Endothelial cell of umbilical vein (primary cell): ENCODE measurements around the gene P4HB. TPM values are rescaled to one million over a fixed set of nuclear protein-coding genes. Genes with fewer than 3 reads are reported as not detected.

Experiments used
- BruUV-seq: library from RNA; stranded (reverse); fragments of 400-500 nt; replicated peaks from 2 replicates; lab custom pipeline; 2021; lab: Mats Ljungman, UMichigan
- CTCF ChIA-PET: fragments of 300-600, 350-600 bp; sonication (Branson Sonifier 250); formaldehyde crosslinking; loops from one replicate; lab custom pipeline; 2021; ENCODE audit warnings: antibody characterized with exemption, inconsistent platforms; lab: Charles Lee
- POLR2A ChIA-PET: fragments of 300-600, 350-600 bp; sonication (Branson Sonifier 250); formaldehyde crosslinking; loops from one replicate; lab custom pipeline; 2021; ENCODE audit warnings: antibody characterized with exemption, inconsistent platforms; lab: Charles Lee
- DNase-seq: peaks from one replicate; pipeline ENCODE4 v3.0.0-alpha.2; 2011; ENCODE audit warnings: low read depth, low spot score
- FAIRE-seq: peaks from 2 replicates; lab custom pipeline; 2011; peaks lifted over from hg19 to GRCh38; lab: Jason Lieb, UNC
- H2AFZ ChIP-seq: 2 replicates; pipeline ENCODE4 v1.6.0; 2012; ENCODE audit warnings: low read depth, low read length, control low read depth, inconsistent platforms
- H3K27ac ChIP-seq: 2 replicates; pipeline ENCODE4 v1.5.1; 2011; ENCODE audit warnings: low read depth, mild to moderate bottlenecking, control low read depth, low read length, moderate library complexity; ENCODE audit not compliant: insufficient read depth
- H3K27me3 ChIP-seq, 2 experiments: 2 replicates each; pipeline versions ENCODE4 v1.6.0 to v1.6.1; 2011; ENCODE audit warnings: low read length in 2 of 2, mixed read lengths in 1 of 2; ENCODE audit not compliant: control insufficient read depth in 2 of 2, insufficient read depth in 2 of 2
- H3K36me3 ChIP-seq, 2 experiments: 2 replicates in 1 of 2; 3 replicates in 1 of 2; pipeline ENCODE4 v1.5.1; 2011; ENCODE audit warnings: low read length in 2 of 2, mild to moderate bottlenecking in 1 of 2, moderate library complexity in 1 of 2; ENCODE audit not compliant: control insufficient read depth in 2 of 2, insufficient read depth in 2 of 2; ENCODE audit errors: extremely low read depth in 1 of 2
- H3K4me1 ChIP-seq: 3 replicates; pipeline ENCODE4 v1.5.1; 2011; ENCODE audit warnings: mild to moderate bottlenecking, low read length; ENCODE audit not compliant: control insufficient read depth, insufficient read depth; ENCODE audit errors: extremely low read depth
- H3K4me2 ChIP-seq: 2 replicates; pipeline ENCODE4 v1.6.1; 2011; ENCODE audit warnings: low read length, control low read depth, mixed read lengths; ENCODE audit not compliant: insufficient read depth
- H3K4me3 ChIP-seq, 3 experiments: fragments of 200-600 bp in 1 of 3; sonication (generic), shearing (Covaris generic) in 1 of 3; replicated peaks in 1 of 3; 2 replicates each; pipeline ENCODE4 v1.5.1; 2011 to 2016; ENCODE audit warnings: control low read depth in 3 of 3, low read length in 3 of 3, mild to moderate bottlenecking in 2 of 3, inconsistent platforms in 1 of 3, low read depth in 1 of 3, moderate library complexity in 1 of 3; ENCODE audit not compliant: insufficient read depth in 1 of 3
- H3K79me2 ChIP-seq: 2 replicates; pipeline ENCODE4 v1.6.0; 2012; ENCODE audit warnings: low read length, inconsistent platforms; ENCODE audit not compliant: control insufficient read depth, insufficient read depth
- H3K9ac ChIP-seq: replicated peaks from 2 replicates; pipeline ENCODE3; 2011; ENCODE audit warnings: low read length, control low read depth; ENCODE audit not compliant: insufficient read depth; ENCODE audit errors: extremely low read depth
- H3K9me1 ChIP-seq: replicated peaks from 3 replicates; pipeline ENCODE4 v1.6.0; 2011; ENCODE audit warnings: mild to moderate bottlenecking, low read length; ENCODE audit not compliant: control insufficient read depth, insufficient read depth; ENCODE audit errors: extremely low read depth
- H3K9me3 ChIP-seq: replicated peaks from 2 replicates; pipeline ENCODE4 v1.5.1; 2012; ENCODE audit warnings: low read length, inconsistent platforms; ENCODE audit not compliant: control insufficient read depth, insufficient read depth
- H4K20me1 ChIP-seq: replicated peaks from 2 replicates; pipeline ENCODE3; 2011; ENCODE audit warnings: mild to moderate bottlenecking, low read length; ENCODE audit not compliant: control insufficient read depth, insufficient read depth; ENCODE audit errors: extremely low read depth
- CTCF ChIP-seq, 2 donors: IDR thresholded peaks; 1 replicate in 1 of 2; 2 replicates in 1 of 2; pipeline ENCODE4 v1.5.1; 2011; ENCODE audit warnings: low read length in 2 of 2, mild to moderate bottlenecking in 2 of 2, moderate library complexity in 2 of 2, control low read depth in 1 of 2, inconsistent platforms in 1 of 2, low read depth in 1 of 2; ENCODE audit not compliant: insufficient read depth in 1 of 2; ENCODE audit errors: extremely low read depth in 1 of 2
- EZH2 ChIP-seq: IDR thresholded peaks from 2 replicates; pipeline ENCODE4 v1.6.1; 2012; ENCODE audit warnings: borderline replicate concordance, low read depth, mild to moderate bottlenecking, moderate library complexity, low read length, inconsistent platforms; ENCODE audit not compliant: severe bottlenecking
- FOS ChIP-seq: IDR thresholded peaks from 2 replicates; pipeline ENCODE4 v1.6.1; 2011; ENCODE audit warnings: mild to moderate bottlenecking, low read length, moderate library complexity, borderline replicate concordance; ENCODE audit not compliant: insufficient read depth
- GATA2 ChIP-seq: IDR thresholded peaks from 2 replicates; pipeline ENCODE4 v1.7.0; 2011; ENCODE audit warnings: low read depth, mild to moderate bottlenecking, moderate library complexity, mixed read lengths, low read length; ENCODE audit not compliant: insufficient read length, insufficient read depth
- JUN ChIP-seq: IDR thresholded peaks from 2 replicates; pipeline ENCODE4 v1.6.1; 2011; ENCODE audit warnings: borderline replicate concordance, low read depth; ENCODE audit not compliant: insufficient read length, insufficient read depth
- MAX ChIP-seq: IDR thresholded peaks from 2 replicates; pipeline ENCODE4 v1.6.1; 2011; ENCODE audit not compliant: insufficient read depth, insufficient read length
- MYC ChIP-seq: IDR thresholded peaks from one replicate; pipeline ENCODE4 v1.6.1; 2011; ENCODE audit warnings: mild to moderate bottlenecking, low read depth, low read length
- POLR2A ChIP-seq: IDR thresholded peaks from 2 replicates; pipeline ENCODE4 v1.6.1; 2012; ENCODE audit warnings: low read depth, mild to moderate bottlenecking, control low read depth, low read length
- POLR2AphosphoS5 ChIP-seq: IDR thresholded peaks from 2 replicates; pipeline ENCODE4 v1.6.1; 2012; ENCODE audit warnings: low read depth, mild to moderate bottlenecking, control low read depth, low read length, moderate library complexity; ENCODE audit not compliant: insufficient read depth
- dilution Hi-C: fragments of 300-500 bp; cut with MboI; formaldehyde crosslinking; loops from one replicate; pipeline ENCODE4 v1.15.0; 2019; ENCODE audit warnings: low sequenced_read_pairs; ENCODE audit not compliant: extremely low pct_ligation_motif_present
- intact Hi-C: fragments of 100-400 bp; cut with micrococcal nuclease; formaldehyde crosslinking; loops from one replicate; pipeline ENCODE4 v1.10.0; 2022
- polyA plus RNA-seq, 4 experiments: library from polyadenylated mRNA; depleted of rRNA in 3 of 4; stranded (reverse) in 3 of 4; unstranded in 1 of 4; fragments of >200 nt; gene quantifications; 2 replicates each; pipeline versions ENCODE4 v1.2.1 to v1.2.3, GENCODE V29; 2011 to 2012; ENCODE audit warnings: missing spikeins in 1 of 4
- total RNA-seq: library from RNA; stranded (reverse); gene quantifications from 2 replicates; pipeline ENCODE4 v1.2.3, GENCODE V29; 2021

P4HB gene
- total and polyA plus RNA-seq, 2 donors (not counting 3 experiments of a cell fraction or from before 2014, with no cell fraction given): 201 to 988 TPM

- H3K4me1 ChIP-seq: peaks cover 13% of the 10 kb centered on the region
- FAIRE-seq: no peak
Observed at GRCh38 chr17:81890447-81891302, 30.3 kb upstream of the P4HB start.

More at GRCh38 chr17:81890447-81891302, 30.3 kb upstream of the P4HB start:
- Histone ChIP-seq H4K20me1 (no peaks in the 10 kb centered on the region), H2AFZ (no peak overlapping the region), H3K4me3 (peak overlapping the region; percentile 76 to 96 (median 77)), H3K27me3 (no peaks in the 10 kb centered on the region), H3K9me1 (no peaks in the 10 kb centered on the region), H3K9ac (peak overlapping the region; percentile 84), H3K9me3 (no peaks in the 10 kb centered on the region), H3K36me3 (peaks cover 29 to 37% of the 10 kb centered on the region in 2 experiments), H3K27ac (peak overlapping the region; percentile 73), H3K4me2 (peak overlapping the region; percentile 84), H3K79me2 (peaks cover 55% of the 10 kb centered on the region)
- dilution Hi-C loops (no loop called here), intact Hi-C loops (loop anchor here (1.0 to 2.0 kb wide), 3 partner anchors 20 to 30 kb away; partner anchors contain the start of genes ARHGDIA, P4HB and PCYT2)
- no TSS peak for BruUV-seq
- CTCF ChIA-PET: interaction anchor here (2.5 kb wide), 1 partner anchor 21 kb away, joined by 10 read pairs; the partner anchor contains the start of gene ARHGDIA
- POLR2A ChIA-PET: no interaction called here
- TF ChIP-seq MAX (no peak), MYC (no peak), POLR2AphosphoS5 (no peak), GATA2 (no peak), JUN (no peak), POLR2A (no peak), CTCF (IDR thresholded peaks at IDR 0.05; ENCODE audit: extremely low read depth in 1 of 2, insufficient read depth in 1 of 2, low read depth in 1 of 2, low read length in 2 of 2) (no peak), FOS (no peak), EZH2 (no peak)
- DNase-seq: peak; percentile 34
